IgD-negative memory B cell (primary cell): ENCODE data around the gene CDH13. TPM values are rescaled to one million over a fixed set of nuclear protein-coding genes. Genes with fewer than 3 reads are reported as not detected.

ENCODE experiments used
- H3K27ac Mint-ChIP-seq, 3 donors: one replicate each; pipeline ENCODE4 v1.8.0; 2020 to 2022; ENCODE audit warnings: mild to moderate bottlenecking in 3 of 3, mixed read lengths in 3 of 3, moderate library complexity in 1 of 3
- H3K27me3 Mint-ChIP-seq: one replicate; pipeline ENCODE4 v1.8.0; 2021; ENCODE audit warnings: mixed read lengths
- H3K36me3 Mint-ChIP-seq: one replicate; pipeline ENCODE4 v1.8.0; 2020; ENCODE audit warnings: mild to moderate bottlenecking, mixed read lengths
- H3K4me1 Mint-ChIP-seq, 3 donors: one replicate each; pipeline ENCODE4 v1.8.0; 2020 to 2022; ENCODE audit warnings: mixed read lengths in 3 of 3, mild to moderate bottlenecking in 1 of 3
- H3K4me3 Mint-ChIP-seq, 4 donors: one replicate each; pipeline ENCODE4 v1.8.0; 2020 to 2022; ENCODE audit warnings: mild to moderate bottlenecking in 4 of 4, mixed read lengths in 4 of 4, moderate library complexity in 3 of 4
- H3K9me3 Mint-ChIP-seq, 3 donors: one replicate each; pipeline ENCODE4 v1.8.0; 2020 to 2021; ENCODE audit warnings: mixed read lengths in 3 of 3, mild to moderate bottlenecking in 1 of 3
- polyA plus RNA-seq: library from polyadenylated mRNA; unstranded; fragments of 300-500 nt; fragmentation: Illumina TruSeq; gene quantifications from one replicate; pipeline ENCODE4 v1.2.3, GENCODE V29; 2021

Gene CDH13
- polyA plus RNA-seq, 1 donor from 2014 or later: 0.23 TPM

DNA sequence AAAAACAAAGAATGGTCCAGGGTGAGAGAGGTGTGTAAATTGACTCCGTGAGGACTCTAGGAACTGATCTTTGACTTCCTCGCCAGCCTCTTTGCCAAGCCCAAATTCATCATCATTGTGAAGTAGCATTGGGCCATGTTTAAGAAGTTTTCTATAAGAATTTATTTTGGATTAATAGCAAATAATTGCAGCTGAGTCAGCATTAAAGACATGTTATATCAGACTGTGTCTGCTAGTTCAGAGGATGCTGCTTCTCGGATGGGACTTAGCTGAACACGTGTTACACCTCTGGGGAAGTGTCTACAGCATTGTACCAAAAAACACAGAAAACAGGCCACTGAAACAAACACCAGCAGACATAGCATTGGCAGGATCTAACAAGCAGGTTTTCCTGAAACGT, 366.6 kb downstream of the CDH13 start:
- Mint-ChIP-seq H3K27ac (no peak overlapping the region), H3K27me3 (peaks cover 2% of the 10 kb centered on the region), H3K4me3 (no peak overlapping the region), H3K36me3 (peaks cover 5% of the 10 kb centered on the region), H3K4me1 (peaks cover 0 to 2% (median 2%) of the 10 kb centered on the region in 3 donors), H3K9me3 (no peaks in the 10 kb centered on the region)

DNA sequence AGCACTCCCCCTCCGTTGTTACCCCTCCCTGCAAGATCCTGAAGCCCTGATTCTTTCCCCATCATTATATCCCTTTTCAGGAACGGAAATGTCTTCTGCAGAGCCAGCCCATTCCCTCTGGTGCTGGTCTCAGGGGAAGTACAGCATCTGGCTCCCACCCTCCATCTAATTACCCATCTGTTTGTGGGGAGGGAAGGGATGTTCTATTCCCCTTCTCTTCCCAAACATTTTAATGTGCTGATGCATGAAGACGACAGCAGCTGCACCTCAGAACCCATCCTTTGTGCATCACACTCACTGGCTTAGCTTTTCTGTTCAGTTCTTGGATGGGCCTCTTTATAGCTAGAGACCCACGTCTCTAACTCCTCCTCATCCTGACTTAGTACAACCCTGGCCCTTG, 367.2 kb downstream of the CDH13 start:
- Mint-ChIP-seq H3K4me3 (no peak overlapping the region), H3K27ac (no peak overlapping the region), H3K27me3 (no peaks in the 10 kb centered on the region), H3K4me1 (peaks cover 0 to 2% (median 2%) of the 10 kb centered on the region in 3 donors), H3K36me3 (peaks cover 5% of the 10 kb centered on the region), H3K9me3 (no peaks in the 10 kb centered on the region)

DNA sequence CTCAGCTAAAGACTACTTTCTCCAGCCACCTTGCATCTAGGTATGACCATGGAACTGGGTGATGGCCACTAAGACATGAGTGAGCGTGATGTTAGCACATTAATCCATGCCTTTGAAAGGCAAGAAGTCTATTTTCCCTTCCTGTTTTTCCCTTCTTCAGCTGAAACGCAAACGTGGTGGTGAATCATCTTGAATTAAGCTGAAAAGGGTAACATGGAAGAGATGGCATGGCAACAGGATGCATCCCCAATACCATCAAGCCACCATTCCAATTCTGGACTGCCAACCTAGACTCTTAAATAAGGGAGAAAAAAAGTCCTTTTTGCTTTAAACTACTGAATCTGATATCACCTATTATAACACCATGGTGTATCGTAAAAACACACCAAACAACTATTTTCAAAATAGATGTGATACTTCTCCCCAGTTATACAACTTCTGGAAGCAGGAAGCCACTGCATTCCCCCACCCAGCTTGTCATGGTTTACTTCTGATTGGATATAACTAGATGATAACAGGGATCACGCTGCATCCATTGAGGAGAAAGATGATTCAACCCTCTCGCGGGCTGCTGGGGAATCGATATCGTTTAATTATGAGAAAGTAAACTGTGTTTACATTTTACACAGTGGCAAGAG, 368.6 kb downstream of the CDH13 start:
- Mint-ChIP-seq H3K27ac (no peak overlapping the region), H3K36me3 (peaks cover 2% of the 10 kb centered on the region), H3K9me3 (no peaks in the 10 kb centered on the region), H3K4me1 (peaks cover 0 to 2% (median 2%) of the 10 kb centered on the region in 3 donors), H3K4me3 (no peak overlapping the region), H3K27me3 (no peaks in the 10 kb centered on the region)

DNA sequence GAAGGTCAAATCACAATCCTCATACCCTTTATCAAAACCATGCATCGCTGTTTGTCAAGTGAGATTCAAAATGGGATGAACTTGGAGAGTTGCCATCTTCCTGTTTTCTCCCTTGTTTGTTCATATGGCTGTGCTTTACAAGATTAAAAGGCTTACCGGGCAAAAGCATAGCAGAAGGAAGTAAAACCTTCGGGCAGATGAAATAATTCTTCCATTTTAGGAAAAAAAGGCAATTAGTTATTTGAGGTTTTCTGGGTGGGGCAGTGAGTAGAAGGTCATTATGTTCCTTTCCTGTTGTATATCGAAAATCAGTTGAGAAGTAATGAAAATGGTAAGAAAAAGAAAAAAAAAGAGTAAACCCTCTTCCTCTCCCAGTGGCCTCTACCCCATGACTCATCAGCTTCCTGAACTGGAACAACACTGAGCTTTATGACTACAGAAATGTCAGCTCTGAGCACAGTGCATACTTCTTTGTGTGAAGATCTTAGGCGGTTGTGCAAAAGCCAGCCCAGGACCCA, 369.2 kb downstream of the CDH13 start:
- Mint-ChIP-seq H3K36me3 (peaks cover 2% of the 10 kb centered on the region), H3K27me3 (no peaks in the 10 kb centered on the region), H3K27ac (no peak overlapping the region), H3K4me1 (peaks cover 0 to 2% (median 2%) of the 10 kb centered on the region in 3 donors), H3K9me3 (no peaks in the 10 kb centered on the region), H3K4me3 (no peak overlapping the region)

DNA sequence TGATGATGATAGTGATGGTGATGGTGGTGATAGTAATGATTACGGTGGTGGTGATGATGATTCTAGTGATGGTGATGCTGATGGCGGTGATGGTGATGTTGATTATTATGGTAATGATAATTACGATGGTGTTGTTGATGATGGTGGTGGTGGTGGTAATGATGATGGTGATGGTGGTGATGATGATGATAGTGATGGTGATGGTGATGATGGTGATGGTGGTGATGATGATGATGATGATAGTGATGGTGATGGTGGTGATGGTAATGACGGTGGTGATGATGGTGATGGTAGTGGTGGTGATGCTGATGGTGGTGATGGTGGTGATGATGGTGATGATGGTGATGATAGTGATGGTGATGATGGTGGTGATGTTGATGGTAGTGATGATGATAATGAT, 370.0 kb downstream of the CDH13 start:
- Mint-ChIP-seq H3K4me1 (no peaks in the 10 kb centered on the region), H3K36me3 (no peaks in the 10 kb centered on the region), H3K4me3 (no peak overlapping the region), H3K27me3 (no peaks in the 10 kb centered on the region), H3K9me3 (peaks cover 0 to 4% (median 0%) of the 10 kb centered on the region in 3 donors), H3K27ac (no peak overlapping the region)

DNA sequence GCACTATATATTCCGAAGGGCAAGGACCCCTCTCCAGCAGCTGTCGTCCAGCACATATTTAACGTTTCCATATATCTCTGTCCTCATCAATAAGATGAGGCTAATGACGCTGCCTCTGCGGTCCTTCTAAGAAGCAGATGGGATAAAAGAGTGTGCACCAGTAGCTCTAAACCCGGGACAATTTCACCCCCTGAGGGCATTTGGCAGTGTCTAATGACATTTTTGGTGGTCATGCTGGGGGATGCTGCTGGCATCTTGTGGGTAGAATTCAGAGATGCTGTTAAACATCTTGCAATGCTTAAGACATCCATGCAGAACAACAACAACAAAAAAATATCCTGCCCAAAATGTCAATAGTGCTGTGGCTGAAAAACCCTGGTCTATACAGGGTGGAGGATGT, 372.9 kb downstream of the CDH13 start:
- Mint-ChIP-seq H3K27ac (no peak overlapping the region), H3K4me1 (no peaks in the 10 kb centered on the region)

DNA sequence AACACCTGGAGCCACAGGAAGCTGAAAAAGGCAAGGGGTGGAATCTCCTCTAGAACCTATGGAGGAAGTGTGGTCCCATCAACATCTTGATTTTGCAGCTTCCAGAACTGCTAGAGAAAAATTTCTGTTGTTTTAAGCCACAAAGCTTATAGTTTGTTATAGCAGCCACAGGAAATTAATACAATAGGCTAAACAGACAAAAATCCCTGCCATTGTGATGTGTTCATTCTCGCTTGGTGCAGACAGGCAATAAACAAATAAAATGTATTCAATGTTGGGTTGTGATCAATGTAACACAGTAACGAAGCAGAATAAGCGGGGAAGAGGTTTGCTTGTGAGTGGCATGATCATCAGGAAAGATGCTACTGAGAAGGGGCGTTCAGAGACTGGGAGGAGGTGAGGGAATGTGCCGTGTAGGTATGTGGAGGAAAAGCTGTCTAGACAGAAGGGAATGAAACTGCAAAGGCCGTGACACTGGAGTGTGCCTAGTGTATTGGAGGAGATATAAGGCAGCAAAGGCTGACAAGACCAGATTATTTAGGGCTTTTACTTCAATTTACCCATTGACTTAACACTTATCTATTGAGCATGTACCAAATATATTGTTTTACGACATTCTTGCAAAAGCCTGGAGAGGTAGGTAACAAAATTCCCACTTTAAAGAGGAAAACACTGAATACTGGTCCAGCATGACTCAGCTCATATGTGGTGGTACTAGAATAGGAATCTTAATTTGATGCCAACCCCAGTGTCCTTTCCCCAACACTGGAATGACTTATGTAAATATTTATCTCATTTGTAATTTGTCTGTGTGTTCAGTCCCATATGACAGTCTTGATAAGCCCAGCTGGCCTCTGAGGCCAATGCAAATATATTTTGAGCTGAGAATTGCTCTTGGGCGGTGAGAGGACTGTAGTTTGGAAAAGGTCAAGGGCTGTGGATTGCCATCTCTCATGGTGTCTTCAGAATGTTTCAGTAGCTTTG, 375.9 kb downstream of the CDH13 start:
- H3K4me1 Mint-ChIP-seq: no peaks in the 10 kb centered on the region
- no peaks in the 10 kb centered on the region for H3K27me3 Mint-ChIP-seq
- peaks cover 0 to 4% (median 0%) of the 10 kb centered on the region in 3 donors for H3K9me3 Mint-ChIP-seq
- no peak overlapping the region for H3K27ac Mint-ChIP-seq
- H3K36me3 Mint-ChIP-seq: no peaks in the 10 kb centered on the region
- H3K4me3 Mint-ChIP-seq: no peak overlapping the region

More for the DNA sequence above, 372.9 kb downstream of the CDH13 start:
- Mint-ChIP-seq H3K36me3 (no peaks in the 10 kb centered on the region), H3K9me3 (peaks cover 0 to 4% (median 0%) of the 10 kb centered on the region in 3 donors), H3K27me3 (no peaks in the 10 kb centered on the region), H3K4me3 (no peak overlapping the region)

DNA sequence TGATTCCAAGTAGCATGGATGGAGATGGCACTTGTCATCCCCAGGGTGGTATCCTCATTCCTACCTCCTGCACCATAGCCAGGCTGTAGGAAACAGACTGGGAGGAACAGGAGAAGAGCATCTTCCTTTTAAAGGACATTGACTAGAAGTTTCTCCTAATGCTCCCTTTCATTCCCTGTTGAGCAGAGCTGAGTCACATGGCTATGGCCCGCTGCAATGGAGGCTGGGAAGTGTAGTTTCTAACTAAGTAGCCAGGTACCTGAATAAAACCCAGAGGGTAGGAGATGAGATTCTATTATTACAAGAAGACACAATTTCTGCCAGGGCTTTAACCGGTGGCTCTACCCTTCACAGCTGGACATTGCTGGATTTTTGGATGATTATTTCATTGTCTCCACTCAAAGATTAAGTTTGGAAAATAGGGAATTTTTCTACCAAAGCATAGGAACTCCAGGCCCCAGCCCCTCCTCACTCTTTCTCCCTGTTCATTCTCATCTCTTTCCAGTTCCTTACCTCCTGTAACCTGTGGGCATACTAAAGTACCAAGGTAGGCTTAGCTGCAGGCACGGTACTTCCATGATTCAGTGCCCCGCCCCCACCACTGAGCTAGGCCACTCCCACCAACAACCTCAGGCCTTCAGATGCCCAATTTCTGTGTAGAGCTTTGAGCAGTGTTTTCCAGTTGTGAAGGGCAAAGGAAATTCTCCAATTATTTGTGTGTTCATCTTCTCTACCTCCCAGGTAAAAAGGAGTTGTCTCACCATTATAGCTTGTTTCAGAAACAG, 378.3 kb downstream of the CDH13 start:
- Mint-ChIP-seq H3K27ac (no peak overlapping the region), H3K4me1 (no peaks in the 10 kb centered on the region), H3K27me3 (peaks cover 4% of the 10 kb centered on the region)

DNA sequence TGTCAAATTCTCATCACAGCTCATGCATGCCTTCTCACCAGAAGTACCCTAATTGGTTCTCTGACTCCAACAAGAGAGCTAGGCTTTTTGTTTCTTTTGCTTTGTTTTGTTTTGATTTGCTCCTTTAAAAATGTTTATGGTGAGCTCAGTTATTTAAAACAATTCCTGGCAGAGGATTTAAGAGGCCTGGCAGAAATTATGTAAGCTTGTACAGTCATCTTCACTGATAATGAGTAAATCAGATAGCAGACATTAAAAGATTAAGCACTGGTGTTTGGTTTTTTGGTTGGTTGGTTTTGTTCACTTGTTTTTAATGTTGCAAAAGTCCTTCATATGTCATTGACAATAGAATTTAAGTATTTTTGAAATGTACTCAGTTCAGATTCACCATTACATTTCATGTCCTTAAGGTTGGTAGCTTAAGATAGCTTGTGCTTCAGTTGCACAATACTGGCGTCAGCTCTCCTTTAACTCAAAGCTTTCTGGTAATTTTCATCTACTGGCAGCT, 378.9 kb downstream of the CDH13 start:
- H3K27me3 Mint-ChIP-seq: peaks cover 4% of the 10 kb centered on the region
- no peaks in the 10 kb centered on the region for H3K4me1 Mint-ChIP-seq
- no peaks in the 10 kb centered on the region for H3K36me3 Mint-ChIP-seq
- H3K27ac Mint-ChIP-seq: no peak overlapping the region
- no peak overlapping the region for H3K4me3 Mint-ChIP-seq
- peaks cover 0 to 4% (median 3%) of the 10 kb centered on the region in 3 donors for H3K9me3 Mint-ChIP-seq

More for the DNA sequence above, 378.3 kb downstream of the CDH13 start:
- Mint-ChIP-seq H3K9me3 (peaks cover 0 to 4% (median 3%) of the 10 kb centered on the region in 3 donors), H3K36me3 (no peaks in the 10 kb centered on the region), H3K4me3 (no peak overlapping the region)

DNA sequence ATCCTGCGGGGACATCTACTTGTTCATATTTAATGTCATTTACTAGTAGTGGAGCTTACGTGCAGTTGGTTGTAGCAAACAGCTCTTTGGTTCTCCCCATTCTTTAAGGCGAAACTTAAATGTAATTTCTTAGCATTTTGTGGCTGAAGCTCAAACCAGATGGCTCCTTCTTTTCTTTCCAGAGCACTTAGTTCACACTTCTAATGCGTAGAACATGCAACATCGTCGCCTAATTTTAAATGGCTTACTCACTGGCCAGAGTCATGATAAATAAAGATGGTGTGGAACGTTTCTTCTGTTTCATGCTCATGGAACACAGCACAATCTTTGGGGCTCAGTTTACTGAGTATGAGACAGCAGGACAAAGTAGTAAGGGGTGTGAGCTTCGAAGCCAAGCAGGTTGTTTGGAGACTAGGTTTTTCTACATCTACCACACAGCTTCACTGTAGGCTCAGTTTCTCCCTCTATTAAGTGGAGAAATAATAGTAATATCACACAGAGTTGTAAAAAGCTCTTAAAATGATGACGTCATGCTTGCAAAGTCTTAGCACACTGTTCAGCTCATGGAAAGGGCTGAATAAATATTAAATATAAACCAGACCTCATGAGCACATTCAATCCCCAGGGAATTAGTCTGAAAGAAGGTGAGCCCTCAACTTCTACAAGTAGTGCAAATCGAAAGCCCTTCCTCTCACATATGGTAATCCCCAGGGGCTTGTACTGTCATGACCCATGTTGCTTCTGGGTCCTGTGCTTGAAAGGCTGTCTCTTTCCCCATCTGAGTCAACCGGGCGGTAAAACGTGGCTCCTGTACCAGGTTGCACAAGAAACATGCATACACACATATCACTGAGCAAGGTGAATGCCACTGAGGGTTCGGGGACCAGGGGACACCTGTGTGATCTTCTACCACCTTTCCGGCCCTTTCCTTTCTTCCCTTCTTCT, 384.3 kb downstream of the CDH13 start:
- no peak overlapping the region for H3K4me3 Mint-ChIP-seq
- H3K36me3 Mint-ChIP-seq: no peaks in the 10 kb centered on the region
- H3K27me3 Mint-ChIP-seq: peaks cover 7% of the 10 kb centered on the region

DNA sequence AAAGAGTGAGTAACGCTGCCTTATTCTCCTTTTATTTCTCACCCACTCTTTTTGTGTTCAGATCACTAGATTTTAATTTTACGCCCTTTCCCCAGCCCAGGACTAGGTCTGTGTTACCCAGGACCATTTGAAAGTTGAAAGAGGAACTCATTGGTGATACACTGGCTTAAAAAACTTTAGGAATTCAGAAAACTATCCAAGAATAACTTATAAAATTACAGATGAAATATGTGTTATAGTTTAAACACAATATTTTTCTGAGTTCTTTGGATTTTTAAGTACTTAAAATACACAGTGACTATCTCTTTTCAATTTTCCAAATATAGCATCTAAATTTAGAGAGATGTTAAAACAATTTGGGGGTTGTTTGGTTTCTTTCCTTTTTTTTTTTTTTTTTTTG, 385.2 kb downstream of the CDH13 start:
- peaks cover 7% of the 10 kb centered on the region for H3K27me3 Mint-ChIP-seq
- H3K36me3 Mint-ChIP-seq: no peaks in the 10 kb centered on the region
- peaks cover 0 to 3% (median 0%) of the 10 kb centered on the region in 3 donors for H3K9me3 Mint-ChIP-seq
- peaks cover 0 to 1% (median 0%) of the 10 kb centered on the region in 3 donors for H3K4me1 Mint-ChIP-seq
- no peak overlapping the region for H3K27ac Mint-ChIP-seq
- H3K4me3 Mint-ChIP-seq: no peak overlapping the region

More for the DNA sequence above, 384.3 kb downstream of the CDH13 start:
- Mint-ChIP-seq H3K9me3 (peaks cover 0 to 3% (median 0%) of the 10 kb centered on the region in 3 donors), H3K27ac (no peak overlapping the region), H3K4me1 (peaks cover 0 to 1% (median 0%) of the 10 kb centered on the region in 3 donors)

DNA sequence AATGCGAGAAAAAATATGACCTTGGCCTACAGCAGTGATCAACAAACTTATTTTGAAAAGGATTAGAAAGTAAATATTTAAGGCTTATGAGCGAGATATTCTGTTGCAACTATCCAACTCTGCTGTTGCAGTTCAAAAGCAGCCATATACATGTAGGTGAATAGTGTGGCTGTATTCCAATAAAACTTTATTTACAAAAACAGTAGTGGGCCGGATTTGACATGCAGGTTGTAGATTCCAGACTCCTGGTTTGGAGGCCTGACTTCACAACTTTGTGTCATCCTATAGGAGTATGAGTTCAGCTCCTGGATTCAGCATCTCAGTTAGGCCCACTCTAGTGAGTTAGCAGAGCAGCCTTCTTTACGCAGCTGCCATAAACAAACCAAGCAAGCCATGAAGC, 386.3 kb downstream of the CDH13 start:
- H3K9me3 Mint-ChIP-seq: peaks cover 0 to 2% (median 0%) of the 10 kb centered on the region in 3 donors
- no peaks in the 10 kb centered on the region for H3K36me3 Mint-ChIP-seq
- H3K4me1 Mint-ChIP-seq: peaks cover 0 to 1% (median 0%) of the 10 kb centered on the region in 3 donors
- peaks cover 7% of the 10 kb centered on the region for H3K27me3 Mint-ChIP-seq
- H3K4me3 Mint-ChIP-seq: no peak overlapping the region
- no peak overlapping the region for H3K27ac Mint-ChIP-seq

DNA sequence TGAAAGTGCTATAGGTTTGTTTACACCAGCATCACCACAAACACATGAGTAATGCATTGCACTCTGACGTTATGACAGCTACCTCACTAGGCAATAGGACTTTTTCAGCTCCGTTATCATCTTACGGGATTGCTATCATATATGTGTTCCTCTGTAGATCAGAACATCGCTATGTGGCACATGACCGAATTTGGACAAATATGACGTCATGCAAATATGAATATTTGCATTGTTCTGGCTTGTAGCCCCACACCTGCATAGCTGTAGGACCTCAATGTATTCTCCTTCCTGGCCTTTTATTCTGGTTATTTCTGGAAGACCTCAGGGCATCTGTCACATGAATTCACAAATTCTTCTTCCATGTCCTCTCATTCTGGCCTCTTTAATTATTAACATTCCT, 393.2 kb downstream of the CDH13 start:
- H3K27me3 Mint-ChIP-seq: no peaks in the 10 kb centered on the region
- no peaks in the 10 kb centered on the region for H3K4me1 Mint-ChIP-seq
- no peak overlapping the region for H3K27ac Mint-ChIP-seq
- H3K36me3 Mint-ChIP-seq: no peaks in the 10 kb centered on the region
- H3K4me3 Mint-ChIP-seq: no peak overlapping the region
- peaks cover 0 to 6% (median 0%) of the 10 kb centered on the region in 3 donors for H3K9me3 Mint-ChIP-seq
